ENCODE measurements around the gene INAFM2. TPM values are rescaled to one million over a fixed set of nuclear protein-coding genes. Genes with fewer than 3 reads are reported as not detected.

Gene INAFM2
- total RNA-seq, 1 donor from 2014 or later, result 80.6 TPM

DNA sequence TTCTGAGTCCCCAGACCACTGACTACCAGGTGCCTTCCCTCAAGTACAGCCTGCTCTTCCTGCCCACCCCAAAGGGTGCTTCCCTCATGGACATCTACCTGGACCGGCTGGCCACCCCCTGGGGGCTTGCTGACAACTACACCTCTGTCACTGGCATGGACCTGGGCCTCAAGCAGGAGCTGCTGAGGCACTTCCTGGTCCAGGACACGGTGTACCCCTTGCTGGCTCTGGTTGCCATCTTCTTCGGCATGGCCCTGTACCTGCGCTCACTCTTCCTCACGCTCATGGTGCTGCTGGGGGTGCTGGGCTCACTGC, 43.8 kb downstream of the INAFM2 start:
- Mint-ChIP-seq H3K4me1 (ENCODE audit: low read depth) (peaks cover 11% of the 10 kb centered on the region), H3K36me3 (ENCODE audit: low read depth) (no peaks in the 10 kb centered on the region), H3K27me3 (ENCODE audit: low read depth) (peaks cover under 1% of the 10 kb centered on the region), H3K27ac (ENCODE audit: unreplicated experiment) (no peak overlapping the region), H3K4me3 (ENCODE audit: unreplicated experiment) (no peak overlapping the region), H3K9me3 (ENCODE audit: low read depth) (no peaks in the 10 kb centered on the region)
- TF ChIP-seq, protein P1, sequence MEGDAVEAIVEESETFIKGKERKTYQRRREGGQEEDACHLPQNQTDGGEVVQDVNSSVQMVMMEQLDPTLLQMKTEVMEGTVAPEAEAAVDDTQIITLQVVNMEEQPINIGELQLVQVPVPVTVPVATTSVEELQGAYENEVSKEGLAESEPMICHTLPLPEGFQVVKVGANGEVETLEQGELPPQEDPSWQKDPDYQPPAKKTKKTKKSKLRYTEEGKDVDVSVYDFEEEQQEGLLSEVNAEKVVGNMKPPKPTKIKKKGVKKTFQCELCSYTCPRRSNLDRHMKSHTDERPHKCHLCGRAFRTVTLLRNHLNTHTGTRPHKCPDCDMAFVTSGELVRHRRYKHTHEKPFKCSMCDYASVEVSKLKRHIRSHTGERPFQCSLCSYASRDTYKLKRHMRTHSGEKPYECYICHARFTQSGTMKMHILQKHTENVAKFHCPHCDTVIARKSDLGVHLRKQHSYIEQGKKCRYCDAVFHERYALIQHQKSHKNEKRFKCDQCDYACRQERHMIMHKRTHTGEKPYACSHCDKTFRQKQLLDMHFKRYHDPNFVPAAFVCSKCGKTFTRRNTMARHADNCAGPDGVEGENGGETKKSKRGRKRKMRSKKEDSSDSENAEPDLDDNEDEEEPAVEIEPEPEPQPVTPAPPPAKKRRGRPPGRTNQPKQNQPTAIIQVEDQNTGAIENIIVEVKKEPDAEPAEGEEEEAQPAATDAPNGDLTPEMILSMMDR (IDR thresholded peaks at IDR 0.05), result no peak
- no peak for DNase-seq (ENCODE audit: low spot score)

- Mint-ChIP-seq H3K9me3 (ENCODE audit: low read depth) (no peaks in the 10 kb centered on the region), H3K27me3 (ENCODE audit: low read depth) (no peaks in the 10 kb centered on the region), H3K27ac (ENCODE audit: unreplicated experiment) (no peak overlapping the region), H3K36me3 (ENCODE audit: low read depth) (no peaks in the 10 kb centered on the region), H3K4me1 (ENCODE audit: low read depth) (peaks cover 17% of the 10 kb centered on the region), H3K4me3 (ENCODE audit: unreplicated experiment) (peak overlapping the region; percentile 16)
- TF ChIP-seq, protein P1 (IDR thresholded peaks at IDR 0.05), result peak; percentile 86
- DNase-seq (ENCODE audit: low spot score), result peak; percentile 93
Measured at GRCh38 chr15:40367686-40368611, 44.5 kb downstream of the INAFM2 start.

DNA sequence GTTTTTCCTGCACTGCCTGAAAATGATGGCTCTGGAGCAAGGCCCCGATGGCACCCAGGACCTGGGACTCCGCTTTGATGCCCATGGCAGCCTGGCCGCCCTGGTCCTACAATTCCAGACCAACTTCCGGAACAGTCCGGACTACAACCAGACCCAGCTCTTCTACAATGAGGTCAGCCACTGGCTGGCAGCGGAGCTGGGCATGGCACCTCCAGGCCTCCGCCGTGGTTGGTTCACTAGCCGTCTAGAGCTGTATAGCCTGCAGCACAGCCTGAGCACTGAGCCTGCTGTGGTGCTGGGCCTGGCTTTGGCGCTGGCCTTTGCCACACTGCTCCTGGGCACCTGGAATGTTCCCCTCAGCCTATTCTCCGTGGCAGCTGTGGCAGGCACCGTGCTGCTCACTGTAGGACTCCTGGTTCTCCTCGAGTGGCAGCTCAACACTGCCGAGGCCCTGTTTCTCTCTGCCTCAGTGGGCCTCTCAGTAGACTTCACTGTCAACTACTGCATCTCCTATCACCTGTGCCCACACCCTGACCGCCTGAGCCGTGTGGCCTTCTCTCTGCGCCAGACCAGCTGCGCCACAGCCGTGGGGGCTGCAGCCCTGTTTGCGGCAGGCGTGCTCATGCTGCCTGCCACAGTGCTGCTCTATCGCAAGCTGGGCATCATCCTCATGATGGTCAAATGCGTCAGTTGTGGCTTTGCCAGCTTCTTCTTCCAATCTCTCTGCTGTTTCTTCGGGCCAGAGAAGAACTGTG, 45.4 kb downstream of the INAFM2 start:
- H3K4me1 Mint-ChIP-seq (ENCODE audit: low read depth), result peaks cover 21% of the 10 kb centered on the region
- H3K27ac Mint-ChIP-seq (ENCODE audit: unreplicated experiment), result no peak overlapping the region
- H3K9me3 Mint-ChIP-seq (ENCODE audit: low read depth), result no peaks in the 10 kb centered on the region
- no peaks in the 10 kb centered on the region for H3K27me3 Mint-ChIP-seq (ENCODE audit: low read depth)
- H3K36me3 Mint-ChIP-seq (ENCODE audit: low read depth), result no peaks in the 10 kb centered on the region
- TF ChIP-seq, protein P1 (IDR thresholded peaks at IDR 0.05), result no peak
- no peak overlapping the region for H3K4me3 Mint-ChIP-seq (ENCODE audit: unreplicated experiment)
- DNase-seq (ENCODE audit: low spot score), result no peak

DNA sequence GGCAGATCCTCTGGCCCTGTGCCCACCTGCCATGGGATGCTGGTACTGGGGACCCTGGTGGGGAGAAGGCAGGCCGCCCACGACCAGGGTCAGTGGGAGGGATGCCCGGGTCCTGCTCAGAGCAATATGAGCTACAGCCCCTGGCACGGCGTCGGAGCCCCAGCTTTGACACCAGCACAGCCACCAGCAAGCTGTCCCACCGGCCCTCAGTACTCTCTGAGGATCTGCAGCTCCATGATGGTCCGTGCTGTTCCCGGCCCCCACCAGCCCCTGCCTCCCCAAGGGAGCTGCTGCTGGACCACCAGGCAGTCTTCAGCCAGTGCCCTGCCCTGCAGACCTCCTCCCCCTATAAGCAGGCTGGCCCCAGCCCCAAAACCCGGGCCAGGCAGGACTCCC, 46.0 kb downstream of the INAFM2 start:
- Mint-ChIP-seq H3K4me3 (ENCODE audit: unreplicated experiment) (no peak overlapping the region), H3K27ac (ENCODE audit: unreplicated experiment) (no peak overlapping the region), H3K27me3 (ENCODE audit: low read depth) (no peaks in the 10 kb centered on the region), H3K9me3 (ENCODE audit: low read depth) (no peaks in the 10 kb centered on the region), H3K36me3 (ENCODE audit: low read depth) (no peaks in the 10 kb centered on the region), H3K4me1 (ENCODE audit: low read depth) (peaks cover 21% of the 10 kb centered on the region)
- peak; percentile 90 for DNase-seq (ENCODE audit: low spot score)
- TF ChIP-seq, protein P1 (IDR thresholded peaks at IDR 0.05), result no peak

GRCh38 chr15:40369971-40370370, 46.5 kb downstream of the INAFM2 start:
- DNase-seq (ENCODE audit: low spot score), result no peak
- H3K9me3 Mint-ChIP-seq (ENCODE audit: low read depth), result no peaks in the 10 kb centered on the region
- H3K27ac Mint-ChIP-seq (ENCODE audit: unreplicated experiment), result no peak overlapping the region
- H3K4me3 Mint-ChIP-seq (ENCODE audit: unreplicated experiment), result no peak overlapping the region
- TF ChIP-seq, protein P1 (IDR thresholded peaks at IDR 0.05), result no peak
- H3K27me3 Mint-ChIP-seq (ENCODE audit: low read depth), result no peaks in the 10 kb centered on the region
- H3K4me1 Mint-ChIP-seq (ENCODE audit: low read depth), result peaks cover 21% of the 10 kb centered on the region
- H3K36me3 Mint-ChIP-seq (ENCODE audit: low read depth), result no peaks in the 10 kb centered on the region
